Measurements from ENCODE around the gene OOSP1. TPM values are rescaled to one million over a fixed set of nuclear protein-coding genes. Genes with fewer than 3 reads are reported as not detected.
"Not testable (repeated sequence)": the region's sequence is repeated elsewhere in the genome, so short reads cannot be mapped to it uniquely, and the experiment has no call there.

The OOSP1 gene
- not detected for total RNA-seq
- not detected for polyA plus RNA-seq (ENCODE audit: insufficient read depth in 1 of 8, insufficient read length in 8 of 8, low replicate concordance in 1 of 8)
- long read RNA-seq, donor 1 = 0 reads
- long read RNA-seq, donor 2 = 0 reads
- long read RNA-seq, donor 3 = 0 reads
- long read RNA-seq, donor 4 = 0 reads
- long read RNA-seq, donor 5 = 0 reads
- long read RNA-seq, donor 6 = 0 reads
- long read RNA-seq, donor 7 = 0 reads
- long read RNA-seq, donor 8 = 0 reads
- long read RNA-seq, donor 9 = 0 reads
- long read RNA-seq, donor 10 = 0 reads
- long read RNA-seq, donor 11 = 0 reads

GRCh38 chr11:59938132-59938531, at the start of gene OOSP1:
Gene OOSP1 (plus strand): TSS chr11:59938432. CDS start chr11:59938455, 23 bp downstream.
- no peak within 1 kb of the TSS for H3K27ac ChIP-seq (ENCODE audit: low read length)
- no peaks in the 10 kb centered on the region for H3K27me3 ChIP-seq (ENCODE audit: control insufficient read depth, insufficient read depth, low read length)
- WGBS (ENCODE audit: insufficient coverage) = 50% methylated on average over 1 of the region's 2 CpGs
- no peaks in the 10 kb centered on the region for H3K36me3 ChIP-seq (ENCODE audit: control insufficient read depth, insufficient read depth, low read length)
- no peaks in the 10 kb centered on the region for H3K4me1 ChIP-seq (ENCODE audit: control insufficient read depth, insufficient read depth, low read length)
- no peak within 1 kb of the TSS for H3K4me3 ChIP-seq (ENCODE audit: low read length)
- DNase-seq = no peak
- H3K9me3 ChIP-seq (replicated peaks; ENCODE audit: control insufficient read depth, low read depth, low read length) = no peaks in the 10 kb centered on the region

GRCh38 chr11:59891781-59892181, 46.5 kb upstream of the OOSP1 start:
- 5% methylated on average over 2 of the region's 4 CpGs for WGBS (ENCODE audit: insufficient coverage)
- Histone ChIP-seq H3K4me1 (ENCODE audit: control insufficient read depth, insufficient read depth, low read length) (no peaks in the 10 kb centered on the region), H3K27ac (ENCODE audit: low read length) (no peak overlapping the region), H3K27me3 (ENCODE audit: control insufficient read depth, insufficient read depth, low read length) (no peaks in the 10 kb centered on the region), H3K9me3 (replicated peaks; ENCODE audit: control insufficient read depth, low read depth, low read length) (peaks cover 11% of the 10 kb centered on the region), H3K36me3 (ENCODE audit: control insufficient read depth, insufficient read depth, low read length) (no peaks in the 10 kb centered on the region), H3K4me3 (ENCODE audit: low read length) (no peak overlapping the region)
- peak; percentile 4 for DNase-seq

- no peak overlapping the region for H3K27ac ChIP-seq (ENCODE audit: low read length)
- no peak for DNase-seq
- H3K4me3 ChIP-seq (ENCODE audit: low read length) = no peak overlapping the region
- no peaks in the 10 kb centered on the region for H3K4me1 ChIP-seq (ENCODE audit: control insufficient read depth, insufficient read depth, low read length)
- H3K27me3 ChIP-seq (ENCODE audit: control insufficient read depth, insufficient read depth, low read length) = no peaks in the 10 kb centered on the region
- H3K36me3 ChIP-seq (ENCODE audit: control insufficient read depth, insufficient read depth, low read length) = no peaks in the 10 kb centered on the region
- no CpG with 5 or more reads among the region's 1 CpG for WGBS (ENCODE audit: insufficient coverage)
- H3K9me3 ChIP-seq (replicated peaks; ENCODE audit: control insufficient read depth, low read depth, low read length) = peaks cover 4% of the 10 kb centered on the region
These were observed 43.6 kb upstream of the OOSP1 start for GRCh38 chr11:59894616-59895015.

- Histone ChIP-seq H3K4me1 (ENCODE audit: control insufficient read depth, insufficient read depth, low read length) (no peaks in the 10 kb centered on the region), H3K9me3 (replicated peaks; ENCODE audit: control insufficient read depth, low read depth, low read length) (no peaks in the 10 kb centered on the region), H3K27ac (ENCODE audit: low read length) (no peak overlapping the region), H3K27me3 (ENCODE audit: control insufficient read depth, insufficient read depth, low read length) (no peaks in the 10 kb centered on the region), H3K4me3 (ENCODE audit: low read length) (no peak overlapping the region), H3K36me3 (ENCODE audit: control insufficient read depth, insufficient read depth, low read length) (no peaks in the 10 kb centered on the region)
- whole genome bisulfite sequencing (ENCODE audit: insufficient coverage) = 95% methylated on average over 25 of the region's 31 CpGs
- no peak for DNase-seq
These were observed 40.2 kb upstream of the OOSP1 start for GRCh38 chr11:59898046-59898445.

- Histone ChIP-seq H3K4me1 (ENCODE audit: control insufficient read depth, insufficient read depth, low read length) (no peaks in the 10 kb centered on the region), H3K4me3 (ENCODE audit: low read length) (no peak overlapping the region), H3K36me3 (ENCODE audit: control insufficient read depth, insufficient read depth, low read length) (no peaks in the 10 kb centered on the region), H3K27me3 (ENCODE audit: control insufficient read depth, insufficient read depth, low read length) (no peaks in the 10 kb centered on the region), H3K27ac (ENCODE audit: low read length) (no peak overlapping the region), H3K9me3 (replicated peaks; ENCODE audit: control insufficient read depth, low read depth, low read length) (no peaks in the 10 kb centered on the region)
- 92% methylated on average over 5 of the region's 7 CpGs for WGBS (ENCODE audit: insufficient coverage)
- DNase-seq = no peak
These were observed 39.6 kb upstream of the OOSP1 start for GRCh38 chr11:59898650-59899049.

- no peaks in the 10 kb centered on the region for H3K27me3 ChIP-seq (ENCODE audit: control insufficient read depth, insufficient read depth, low read length)
- no peaks in the 10 kb centered on the region for H3K4me1 ChIP-seq (ENCODE audit: control insufficient read depth, insufficient read depth, low read length)
- WGBS (ENCODE audit: insufficient coverage) = 35% methylated on average over 5 of the region's 11 CpGs
- no peaks in the 10 kb centered on the region for H3K9me3 ChIP-seq (replicated peaks; ENCODE audit: control insufficient read depth, low read depth, low read length)
- DNase-seq = no peak
- H3K4me3 ChIP-seq (ENCODE audit: low read length) = no peak overlapping the region
- H3K27ac ChIP-seq (ENCODE audit: low read length) = no peak overlapping the region
- no peaks in the 10 kb centered on the region for H3K36me3 ChIP-seq (ENCODE audit: control insufficient read depth, insufficient read depth, low read length)
These were observed 38.7 kb upstream of the OOSP1 start for GRCh38 chr11:59899532-59899931.

GRCh38 chr11:59900366-59901126, 37.7 kb upstream of the OOSP1 start:
- WGBS (ENCODE audit: insufficient coverage) = no CpG with 5 or more reads among the region's 6 CpGs
- Histone ChIP-seq H3K4me1 (ENCODE audit: control insufficient read depth, insufficient read depth, low read length) (no peaks in the 10 kb centered on the region), H3K27ac (ENCODE audit: low read length) (no peak overlapping the region), H3K27me3 (ENCODE audit: control insufficient read depth, insufficient read depth, low read length) (no peaks in the 10 kb centered on the region), H3K4me3 (ENCODE audit: low read length) (no peak overlapping the region), H3K36me3 (ENCODE audit: control insufficient read depth, insufficient read depth, low read length) (no peaks in the 10 kb centered on the region), H3K9me3 (replicated peaks; ENCODE audit: control insufficient read depth, low read depth, low read length) (no peaks in the 10 kb centered on the region)
- no peak for DNase-seq

GRCh38 chr11:59901306-59901705, 36.9 kb upstream of the OOSP1 start:
- peak; percentile 43 for DNase-seq
- no CpG with 5 or more reads among the region's 1 CpG for WGBS (ENCODE audit: insufficient coverage)
- Histone ChIP-seq H3K4me3 (ENCODE audit: low read length) (no peak overlapping the region), H3K27ac (ENCODE audit: low read length) (peak overlapping the region; percentile 47), H3K9me3 (replicated peaks; ENCODE audit: control insufficient read depth, low read depth, low read length) (no peaks in the 10 kb centered on the region), H3K36me3 (ENCODE audit: control insufficient read depth, insufficient read depth, low read length) (no peaks in the 10 kb centered on the region), H3K27me3 (ENCODE audit: control insufficient read depth, insufficient read depth, low read length) (no peaks in the 10 kb centered on the region), H3K4me1 (ENCODE audit: control insufficient read depth, insufficient read depth, low read length) (no peaks in the 10 kb centered on the region)

- H3K36me3 ChIP-seq (ENCODE audit: control insufficient read depth, insufficient read depth, low read length); H3K4me3 ChIP-seq (ENCODE audit: low read length); H3K27me3 ChIP-seq (ENCODE audit: control insufficient read depth, insufficient read depth, low read length); H3K4me1 ChIP-seq (ENCODE audit: control insufficient read depth, insufficient read depth, low read length); H3K27ac ChIP-seq (ENCODE audit: low read length); H3K9me3 ChIP-seq (replicated peaks; ENCODE audit: control insufficient read depth, low read depth, low read length); DNase-seq: not testable (repeated sequence)
- no CpG with 5 or more reads among the region's 2 CpGs for WGBS (ENCODE audit: insufficient coverage)
These were observed 34.7 kb upstream of the OOSP1 start for GRCh38 chr11:59903569-59903968.

- Histone ChIP-seq H3K36me3 (ENCODE audit: control insufficient read depth, insufficient read depth, low read length) (no peaks in the 10 kb centered on the region), H3K4me1 (ENCODE audit: control insufficient read depth, insufficient read depth, low read length) (no peaks in the 10 kb centered on the region), H3K27ac (ENCODE audit: low read length) (no peak overlapping the region), H3K4me3 (ENCODE audit: low read length) (no peak overlapping the region), H3K27me3 (ENCODE audit: control insufficient read depth, insufficient read depth, low read length) (no peaks in the 10 kb centered on the region), H3K9me3 (replicated peaks; ENCODE audit: control insufficient read depth, low read depth, low read length) (peaks cover 17% of the 10 kb centered on the region)
- WGBS (ENCODE audit: insufficient coverage) = no CpG with 5 or more reads among the region's 2 CpGs
- DNase-seq = no peak
These were observed 19.8 kb upstream of the OOSP1 start for GRCh38 chr11:59918480-59918879.

Data from muscle of leg (tissue), 16 donors.